GM21381 (cell line): ENCODE data around the gene HRH3.

Experiments
- ATAC-seq: cut with Tn5 transposase; IDR thresholded peaks from one replicate; pipeline ENCODE4 v1.9.1; 2021; ENCODE audit warnings: mild to moderate bottlenecking, moderate library complexity; ENCODE audit not compliant: unreplicated experiment

The HRH3 gene

GRCh38 chr20:62244644-62245108 is 24.6 kb upstream of the HRH3 start:
- no peak for ATAC-seq

- no peak for ATAC-seq
These were observed 23.9 kb upstream of the HRH3 start for GRCh38 chr20:62243906-62244515.

- ATAC-seq, result no peak
These were observed 23.0 kb upstream of the HRH3 start for GRCh38 chr20:62243106-62243505.

GRCh38 chr20:62242176-62242575 is 22.1 kb upstream of the HRH3 start:
- no peak for ATAC-seq

- no peak for ATAC-seq
These were observed 21.4 kb upstream of the HRH3 start for GRCh38 chr20:62241506-62241905.

GRCh38 chr20:62240020-62240685 is 20.1 kb upstream of the HRH3 start:
- no peak for ATAC-seq

GRCh38 chr20:62239278-62239879 is 19.3 kb upstream of the HRH3 start:
- ATAC-seq, result no peak

GRCh38 chr20:62238569-62239277 is 18.6 kb upstream of the HRH3 start:
- peak; percentile 18 for ATAC-seq

GRCh38 chr20:62237801-62238568 is 17.9 kb upstream of the HRH3 start, which contains the start of gene OSBPL2:
Gene OSBPL2, plus strand, starts transcription at chr20:62238521. Its CDS starts 17,664 bp downstream, at chr20:62256185.
- ATAC-seq, result peak; percentile 96

- ATAC-seq, result no peak
These were observed 17.4 kb upstream of the HRH3 start for GRCh38 chr20:62237514-62237800.

GRCh38 chr20:62236766-62237513 is 16.9 kb upstream of the HRH3 start:
- no peak for ATAC-seq

GRCh38 chr20:62236200-62236599 is 16.1 kb upstream of the HRH3 start:
- no peak for ATAC-seq

GRCh38 chr20:62235777-62236157 is 15.7 kb upstream of the HRH3 start:
- no peak for ATAC-seq

GRCh38 chr20:62235001-62235776 is 15.1 kb upstream of the HRH3 start:
- ATAC-seq, result no peak

GRCh38 chr20:62234339-62234738 is 14.3 kb upstream of the HRH3 start:
- no peak for ATAC-seq

- ATAC-seq, result no peak
These were observed 13.6 kb upstream of the HRH3 start for GRCh38 chr20:62233684-62234083.

- no peak for ATAC-seq
These were observed 12.9 kb upstream of the HRH3 start for GRCh38 chr20:62232770-62233645.

GRCh38 chr20:62232194-62232593 is 12.1 kb upstream of the HRH3 start:
- ATAC-seq, result no peak

GRCh38 chr20:62231292-62231691 is 11.2 kb upstream of the HRH3 start:
- ATAC-seq, result no peak
